ENCODE measurements around the gene BCAS3.

BCAS3 gene

GRCh38 chr17:61073799-61074513 is 396.3 kb downstream of the BCAS3 start:
- no peak overlapping the region for H3K4me3 ChIP-seq (ENCODE audit: low read length)
- no peak for DNase-seq (ENCODE audit: low read depth)
- no peak for TF ChIP-seq CTCF (conservative IDR thresholded peaks at IDR 0.05; ENCODE audit: low read depth, low read length)

GRCh38 chr17:61075988-61076387 is 398.3 kb downstream of the BCAS3 start:
- TF ChIP-seq CTCF (conservative IDR thresholded peaks at IDR 0.05; ENCODE audit: low read depth, low read length) = no peak
- DNase-seq (ENCODE audit: low read depth) = no peak
- no peak overlapping the region for H3K4me3 ChIP-seq (ENCODE audit: low read length)

- TF ChIP-seq CTCF (conservative IDR thresholded peaks at IDR 0.05; ENCODE audit: low read depth, low read length) = no peak
- H3K4me3 ChIP-seq (ENCODE audit: low read length) = no peak overlapping the region
- DNase-seq (ENCODE audit: low read depth) = no peak
Measured at GRCh38 chr17:61076621-61077031, 399.0 kb downstream of the BCAS3 start.

GRCh38 chr17:61081959-61082358 is 404.3 kb downstream of the BCAS3 start:
- DNase-seq (ENCODE audit: low read depth) = no peak
- no peak for TF ChIP-seq CTCF (conservative IDR thresholded peaks at IDR 0.05; ENCODE audit: low read depth, low read length)
- no peak overlapping the region for H3K4me3 ChIP-seq (ENCODE audit: low read length)

GRCh38 chr17:61084260-61084659 is 406.6 kb downstream of the BCAS3 start:
- H3K4me3 ChIP-seq (ENCODE audit: low read length) = no peak overlapping the region
- no peak for TF ChIP-seq CTCF (conservative IDR thresholded peaks at IDR 0.05; ENCODE audit: low read depth, low read length)
- no peak for DNase-seq (ENCODE audit: low read depth)

- TF ChIP-seq CTCF (conservative IDR thresholded peaks at IDR 0.05; ENCODE audit: low read depth, low read length) = no peak
- H3K4me3 ChIP-seq (ENCODE audit: low read length) = no peak overlapping the region
- no peak for DNase-seq (ENCODE audit: low read depth)
Measured at GRCh38 chr17:61087024-61087423, 409.4 kb downstream of the BCAS3 start.

- no peak overlapping the region for H3K4me3 ChIP-seq (ENCODE audit: low read length)
- TF ChIP-seq CTCF (conservative IDR thresholded peaks at IDR 0.05; ENCODE audit: low read depth, low read length) = no peak
- DNase-seq (ENCODE audit: low read depth) = no peak
Measured at GRCh38 chr17:61088556-61088955, 410.9 kb downstream of the BCAS3 start.
